H1 (cell line): ENCODE data around the gene ZACN. TPM values are rescaled to one million over a fixed set of nuclear protein-coding genes. Genes with fewer than 3 reads are reported as not detected.

Source experiments
- CHD2 ChIP-seq: IDR thresholded peaks from 2 replicates; pipeline ENCODE4 v1.6.1; 2012; ENCODE audit warnings: low read length, improper control_type of control experiment
- CREB1 ChIP-seq: IDR thresholded peaks from 2 replicates; pipeline ENCODE4 v1.6.1; 2012; ENCODE audit warnings: inconsistent platforms
- E2F6 ChIP-seq: IDR thresholded peaks from 2 replicates; pipeline ENCODE4 v1.6.1; 2012; ENCODE audit warnings: inconsistent platforms
- HDAC2 ChIP-seq, 2 experiments: fragments of 300-600 bp in 1 of 2; sonication (generic) in 1 of 2; IDR thresholded peaks; 2 replicates each; pipeline ENCODE4 v1.6.1; 2011 to 2012; ENCODE audit warnings: low read depth in 2 of 2, low read length in 2 of 2, mild to moderate bottlenecking in 2 of 2, moderate library complexity in 2 of 2, borderline replicate concordance in 1 of 2, inconsistent platforms in 1 of 2
- KDM4A ChIP-seq: IDR thresholded peaks from one replicate; pipeline ENCODE4 v1.7.1; 2012; ENCODE audit warnings: low read depth, mild to moderate bottlenecking, moderate library complexity, low read length, inconsistent platforms; ENCODE audit not compliant: severe bottlenecking
- NRF1 ChIP-seq: IDR thresholded peaks from 2 replicates; pipeline ENCODE4 v1.6.1; 2011; ENCODE audit warnings: mild to moderate bottlenecking, low read depth, low read length, improper control_type of control experiment
- PHF8 ChIP-seq: fragments of 200-600 bp; sonication (generic); conservative IDR thresholded peaks from 2 replicates; pipeline ENCODE4 v1.7.1; 2012; ENCODE audit warnings: low read depth, mild to moderate bottlenecking, inconsistent platforms, low read length, moderate library complexity
- POLR2A ChIP-seq, 2 experiments: IDR thresholded peaks; 1 replicate in 1 of 2; 2 replicates in 1 of 2; pipeline ENCODE4 v1.6.1; 2011; ENCODE audit warnings: low read depth in 2 of 2, low read length in 2 of 2, mild to moderate bottlenecking in 2 of 2; ENCODE audit errors: control extremely low read depth in 1 of 2
- POLR2AphosphoS5 ChIP-seq: IDR thresholded peaks from 2 replicates; pipeline ENCODE4 v1.6.1; 2011; ENCODE audit warnings: low read depth, low read length
- RAD21 ChIP-seq, 2 experiments: IDR thresholded peaks in 1 of 2; conservative IDR thresholded peaks in 1 of 2; 2 replicates each; pipeline ENCODE4 v1.6.1; 2011; ENCODE audit warnings: low read depth in 2 of 2, low read length in 2 of 2, improper control_type of control experiment in 1 of 2, inconsistent platforms in 1 of 2, mild to moderate bottlenecking in 1 of 2, moderate library complexity in 1 of 2
- SIN3A ChIP-seq, 2 experiments: IDR thresholded peaks in 1 of 2; conservative IDR thresholded peaks in 1 of 2; 2 replicates each; pipeline ENCODE4 v1.6.1; 2011 to 2012; ENCODE audit warnings: low read length in 2 of 2, improper control_type of control experiment in 1 of 2, low read depth in 1 of 2, mild to moderate bottlenecking in 1 of 2
- TAF1 ChIP-seq: IDR thresholded peaks from 2 replicates; pipeline ENCODE4 v1.6.1; 2011; ENCODE audit warnings: mild to moderate bottlenecking, low read depth, low read length
- TBP ChIP-seq: IDR thresholded peaks from 2 replicates; pipeline ENCODE4 v1.6.1; 2011; ENCODE audit warnings: low read depth, low read length, improper control_type of control experiment
- USF2 ChIP-seq: IDR thresholded peaks from 2 replicates; pipeline ENCODE4 v1.6.1; 2011; ENCODE audit warnings: low read length, improper control_type of control experiment
- YY1 ChIP-seq: IDR thresholded peaks from 2 replicates; pipeline ENCODE4 v1.6.1; 2011; ENCODE audit warnings: low read depth, mild to moderate bottlenecking, low read length
- polyA plus RNA-seq, 7 experiments: library from polyadenylated mRNA; depleted of rRNA in 3 of 7; stranded (reverse) in 5 of 7; unstranded in 2 of 7; fragments of >200 nt in 5 of 7; fragments of 200-250 nt in 2 of 7; gene quantifications; 1 replicate in 5 of 7; 2 replicates in 1 of 7; 4 replicates in 1 of 7; pipeline versions ENCODE4 v1.2.1 to v1.2.3, GENCODE V29; 2011 to 2013; ENCODE audit warnings: missing spikeins in 2 of 7, mixed read lengths in 2 of 7
- total RNA-seq: library from RNA; stranded (reverse); fragmentation: NEBNext Ultra II Directional; extraction: Animal tissue kit (Norgen Biotek cat#: 25700); gene quantifications from 2 replicates; pipeline ENCODE4 v1.2.1, GENCODE V29; 2021

ZACN gene
- total and polyA plus RNA-seq, 2 of the 8 experiments (the other 6 are each of a cell fraction or from before 2014, with no cell fraction given): 0.26 TPM; not detected in 1

GRCh38 chr17:76103274-76104139 is 24.5 kb downstream of the ZACN start, which contains the start of gene EXOC7 (continued):
- peak; percentile 23 to 68; a peak in 2 of 4 replicates for TF ChIP-seq HDAC2 (IDR thresholded peaks at IDR 0.05; ENCODE audit: borderline replicate concordance in 1 of 2, low read depth in 2 of 2, low read length in 2 of 2)
- peak; percentile 98 for TF ChIP-seq YY1
- no peak for TF ChIP-seq CHD2
- TF ChIP-seq POLR2AphosphoS5: peak; percentile 90
- peak in 1 of 2 experiments; percentile 66; a peak in 2 of 3 replicates for TF ChIP-seq POLR2A (IDR thresholded peaks at IDR 0.05; ENCODE audit: control extremely low read depth in 1 of 2, low read depth in 2 of 2, low read length in 2 of 2)
- TF ChIP-seq KDM4A: peak; percentile 98
- peak; percentile 77 for TF ChIP-seq TAF1
- peak; percentile 38; the same call in 1 of the 2 replicates for TF ChIP-seq TBP
- TF ChIP-seq CREB1: peak; percentile 22; the same call in 1 of the 2 replicates
- TF ChIP-seq SIN3A (conservative IDR thresholded peaks at IDR 0.05 in 1 of 2, IDR thresholded peaks at IDR 0.05 in 1 of 2; ENCODE audit: low read depth in 1 of 2, low read length in 2 of 2): peak in 1 of 2 experiments; percentile 6; a peak in 1 of 4 replicates
- TF ChIP-seq E2F6: peak; percentile 58
- no peak for TF ChIP-seq USF2
- TF ChIP-seq PHF8: peak; percentile 85
- peak in 1 of 2 experiments; percentile 14; a peak in 1 of 4 replicates for TF ChIP-seq RAD21 (IDR thresholded peaks at IDR 0.05 in 1 of 2, conservative IDR thresholded peaks at IDR 0.05 in 1 of 2; ENCODE audit: low read depth in 2 of 2, low read length in 2 of 2)
- 0 out of 2 replicates have a peak, but pooled peaks have one; percentile 46 for TF ChIP-seq NRF1
